Activated CD4-positive, alpha-beta T cell treated with anti-CD3 and anti-CD28 coated beads, Interleukin-2, amount 10 ng/mL, durations not matched to agents 24 days and 14 days (primary cell): ENCODE data around the gene SLC8A1. TPM values are rescaled to one million over a fixed set of nuclear protein-coding genes. Genes with fewer than 3 reads are reported as not detected.
A peak's percentile ranks its signal among the peaks of the same experiment; 100 is the strongest.

Experiments used
- DNase-seq: peaks from one replicate; pipeline ENCODE4 v3.0.0; 2022
- H3K27ac Mint-ChIP-seq: one replicate; pipeline ENCODE4 v1.8.0; 2022; ENCODE audit warnings: mild to moderate bottlenecking, mixed read lengths
- H3K27me3 Mint-ChIP-seq: one replicate; pipeline ENCODE4 v1.8.0; 2022; ENCODE audit warnings: mixed read lengths
- H3K36me3 Mint-ChIP-seq: one replicate; pipeline ENCODE4 v1.8.0; 2022; ENCODE audit warnings: low read depth, mild to moderate bottlenecking, mixed read lengths
- H3K4me1 Mint-ChIP-seq: one replicate; pipeline ENCODE4 v1.8.0; 2021; ENCODE audit warnings: mixed read lengths
- H3K4me3 Mint-ChIP-seq: one replicate; pipeline ENCODE4 v1.8.0; 2022; ENCODE audit warnings: mild to moderate bottlenecking, moderate library complexity, mixed read lengths
- H3K9me3 Mint-ChIP-seq: one replicate; pipeline ENCODE4 v1.8.0; 2021; ENCODE audit warnings: mixed read lengths
- intact Hi-C: fragments of 100-400 bp; cut with micrococcal nuclease; formaldehyde crosslinking; loops from one replicate; pipeline ENCODE4 v1.15.1; 2023
- total RNA-seq: library from RNA; stranded (reverse); gene quantifications from 2 replicates; pipeline ENCODE4 v1.2.3, GENCODE V29; 2022

Gene SLC8A1
- total RNA-seq, 1 donor from 2014 or later = 5.0 TPM

GRCh38 chr2:40257340-40258134, 194.4 kb downstream of the SLC8A1 start:
- Mint-ChIP-seq H3K27me3 (no peaks in the 10 kb centered on the region), H3K27ac (no peak overlapping the region), H3K4me1 (peaks cover 2% of the 10 kb centered on the region), H3K9me3 (no peaks in the 10 kb centered on the region), H3K36me3 (no peaks in the 10 kb centered on the region), H3K4me3 (no peak overlapping the region)
- DNase-seq = no peak
- intact Hi-C loops = no loop called here

GRCh38 chr2:40256649-40257048, 195.2 kb downstream of the SLC8A1 start:
- H3K4me1 Mint-ChIP-seq = peaks cover 2% of the 10 kb centered on the region
- no peaks in the 10 kb centered on the region for H3K27me3 Mint-ChIP-seq
- H3K27ac Mint-ChIP-seq = no peak overlapping the region
- H3K4me3 Mint-ChIP-seq = no peak overlapping the region
- no peaks in the 10 kb centered on the region for H3K36me3 Mint-ChIP-seq
- no peak for DNase-seq
- H3K9me3 Mint-ChIP-seq = no peaks in the 10 kb centered on the region
- intact Hi-C loops = no loop called here

- DNase-seq = no peak
- H3K27ac Mint-ChIP-seq = no peak overlapping the region
- no peaks in the 10 kb centered on the region for H3K9me3 Mint-ChIP-seq
- peaks cover 2% of the 10 kb centered on the region for H3K4me1 Mint-ChIP-seq
- H3K36me3 Mint-ChIP-seq = no peaks in the 10 kb centered on the region
- no peak overlapping the region for H3K4me3 Mint-ChIP-seq
- no peaks in the 10 kb centered on the region for H3K27me3 Mint-ChIP-seq
- intact Hi-C loops = no loop called here
Measured at GRCh38 chr2:40256008-40256407, 195.9 kb downstream of the SLC8A1 start.

- Mint-ChIP-seq H3K27me3 (no peaks in the 10 kb centered on the region), H3K27ac (no peak overlapping the region), H3K9me3 (no peaks in the 10 kb centered on the region), H3K36me3 (no peaks in the 10 kb centered on the region), H3K4me1 (no peaks in the 10 kb centered on the region), H3K4me3 (no peak overlapping the region)
- DNase-seq = no peak
- intact Hi-C loops = no loop called here
Measured at GRCh38 chr2:40255103-40255502, 196.8 kb downstream of the SLC8A1 start.

- no peaks in the 10 kb centered on the region for H3K27me3 Mint-ChIP-seq
- intact Hi-C loops = no loop called here
- no peaks in the 10 kb centered on the region for H3K4me1 Mint-ChIP-seq
- H3K4me3 Mint-ChIP-seq = no peak overlapping the region
- H3K36me3 Mint-ChIP-seq = no peaks in the 10 kb centered on the region
- H3K9me3 Mint-ChIP-seq = no peaks in the 10 kb centered on the region
- DNase-seq = no peak
- no peak overlapping the region for H3K27ac Mint-ChIP-seq
Measured at GRCh38 chr2:40254611-40255010, 197.3 kb downstream of the SLC8A1 start.

- H3K9me3 Mint-ChIP-seq = no peaks in the 10 kb centered on the region
- H3K36me3 Mint-ChIP-seq = no peaks in the 10 kb centered on the region
- no peak for DNase-seq
- H3K4me3 Mint-ChIP-seq = no peak overlapping the region
- H3K4me1 Mint-ChIP-seq = no peaks in the 10 kb centered on the region
- no peaks in the 10 kb centered on the region for H3K27me3 Mint-ChIP-seq
- intact Hi-C loops = no loop called here
- no peak overlapping the region for H3K27ac Mint-ChIP-seq
Measured at GRCh38 chr2:40251137-40251536, 200.8 kb downstream of the SLC8A1 start.

GRCh38 chr2:40249577-40249976, 202.3 kb downstream of the SLC8A1 start:
- Mint-ChIP-seq H3K27me3 (no peaks in the 10 kb centered on the region), H3K36me3 (no peaks in the 10 kb centered on the region), H3K27ac (no peak overlapping the region), H3K9me3 (no peaks in the 10 kb centered on the region), H3K4me1 (no peaks in the 10 kb centered on the region), H3K4me3 (no peak overlapping the region)
- intact Hi-C loops = no loop called here
- no peak for DNase-seq

GRCh38 chr2:40248294-40248693, 203.6 kb downstream of the SLC8A1 start:
- Mint-ChIP-seq H3K4me1 (peaks cover 3% of the 10 kb centered on the region), H3K27me3 (no peaks in the 10 kb centered on the region), H3K36me3 (no peaks in the 10 kb centered on the region), H3K9me3 (no peaks in the 10 kb centered on the region), H3K27ac (no peak overlapping the region), H3K4me3 (no peak overlapping the region)
- intact Hi-C loops = no loop called here
- DNase-seq = no peak

- DNase-seq = peak; percentile 61
- H3K9me3 Mint-ChIP-seq = no peaks in the 10 kb centered on the region
- H3K36me3 Mint-ChIP-seq = no peaks in the 10 kb centered on the region
- no peaks in the 10 kb centered on the region for H3K27me3 Mint-ChIP-seq
- H3K4me3 Mint-ChIP-seq = no peak overlapping the region
- intact Hi-C loops = loop anchor here (1.0 kb wide), 1 partner anchor 310 kb away; no protein-coding TSS in a partner anchor
- H3K27ac Mint-ChIP-seq = no peak overlapping the region
- H3K4me1 Mint-ChIP-seq = peaks cover 3% of the 10 kb centered on the region
Measured at GRCh38 chr2:40244675-40245074, 207.2 kb downstream of the SLC8A1 start.

- intact Hi-C loops = loop anchor here (1.0 kb wide), 1 partner anchor 310 kb away; no protein-coding TSS in a partner anchor
- Mint-ChIP-seq H3K4me3 (no peak overlapping the region), H3K27me3 (no peaks in the 10 kb centered on the region), H3K9me3 (no peaks in the 10 kb centered on the region), H3K27ac (no peak overlapping the region), H3K4me1 (peaks cover 3% of the 10 kb centered on the region), H3K36me3 (no peaks in the 10 kb centered on the region)
- no peak for DNase-seq
Measured at GRCh38 chr2:40244251-40244650, 207.6 kb downstream of the SLC8A1 start.

- Mint-ChIP-seq H3K9me3 (no peaks in the 10 kb centered on the region), H3K36me3 (no peaks in the 10 kb centered on the region), H3K4me3 (no peak overlapping the region), H3K27ac (no peak overlapping the region), H3K4me1 (peaks cover 3% of the 10 kb centered on the region), H3K27me3 (no peaks in the 10 kb centered on the region)
- DNase-seq = no peak
- intact Hi-C loops = loop anchor here (1.0 kb wide), 1 partner anchor 311 kb away; no protein-coding TSS in a partner anchor
Measured at GRCh38 chr2:40243581-40244187, 208.2 kb downstream of the SLC8A1 start.

GRCh38 chr2:40242315-40242714, 209.6 kb downstream of the SLC8A1 start:
- Mint-ChIP-seq H3K27ac (no peak overlapping the region), H3K4me3 (no peak overlapping the region), H3K27me3 (no peaks in the 10 kb centered on the region), H3K4me1 (peaks cover 3% of the 10 kb centered on the region), H3K36me3 (no peaks in the 10 kb centered on the region), H3K9me3 (no peaks in the 10 kb centered on the region)
- no peak for DNase-seq
- intact Hi-C loops = no loop called here

- Mint-ChIP-seq H3K4me1 (peaks cover 3% of the 10 kb centered on the region), H3K27me3 (no peaks in the 10 kb centered on the region), H3K4me3 (no peak overlapping the region), H3K9me3 (no peaks in the 10 kb centered on the region), H3K27ac (no peak overlapping the region), H3K36me3 (no peaks in the 10 kb centered on the region)
- intact Hi-C loops = no loop called here
- no peak for DNase-seq
Measured at GRCh38 chr2:40240070-40240469, 211.8 kb downstream of the SLC8A1 start.

- H3K27ac Mint-ChIP-seq = no peak overlapping the region
- intact Hi-C loops = no loop called here
- H3K9me3 Mint-ChIP-seq = peaks cover 5% of the 10 kb centered on the region
- H3K36me3 Mint-ChIP-seq = no peaks in the 10 kb centered on the region
- no peak for DNase-seq
- H3K4me3 Mint-ChIP-seq = no peak overlapping the region
- no peaks in the 10 kb centered on the region for H3K4me1 Mint-ChIP-seq
- H3K27me3 Mint-ChIP-seq = no peaks in the 10 kb centered on the region
Measured at GRCh38 chr2:40230707-40231432, 221.0 kb downstream of the SLC8A1 start.
